ENCODE results near the gene NRAP.

NRAP gene

GRCh38 chr10:113610631-113611601 lies 52.9 kb downstream of the NRAP start:
- in situ Hi-C loops (cut with HindIII; ENCODE audit: low sequenced_read_pairs) = no loop called here

GRCh38 chr10:113609704-113610108 lies 54.1 kb downstream of the NRAP start:
- in situ Hi-C loops (cut with HindIII; ENCODE audit: low sequenced_read_pairs) = no loop called here

GRCh38 chr10:113605268-113605978 lies 58.4 kb downstream of the NRAP start:
- in situ Hi-C loops (cut with HindIII; ENCODE audit: low sequenced_read_pairs) = no loop called here

- in situ Hi-C loops (cut with HindIII; ENCODE audit: low sequenced_read_pairs) = no loop called here
These were observed 59.3 kb downstream of the NRAP start for GRCh38 chr10:113604572-113604971.

GRCh38 chr10:113603057-113603777 lies 60.6 kb downstream of the NRAP start:
- in situ Hi-C loops (cut with HindIII; ENCODE audit: low sequenced_read_pairs) = no loop called here

- in situ Hi-C loops (cut with HindIII; ENCODE audit: low sequenced_read_pairs) = no loop called here
These were observed 63.3 kb downstream of the NRAP start for GRCh38 chr10:113600569-113600968.

- in situ Hi-C loops (cut with HindIII; ENCODE audit: low sequenced_read_pairs) = no loop called here
These were observed 69.2 kb downstream of the NRAP start for GRCh38 chr10:113594652-113595051.

GRCh38 chr10:113592380-113592779 lies 71.5 kb downstream of the NRAP start:
- in situ Hi-C loops (cut with HindIII; ENCODE audit: low sequenced_read_pairs) = no loop called here

GRCh38 chr10:113590581-113590980 lies 73.3 kb downstream of the NRAP start:
- in situ Hi-C loops (cut with HindIII; ENCODE audit: low sequenced_read_pairs) = no loop called here

GRCh38 chr10:113589201-113589770 lies 74.6 kb downstream of the NRAP start:
- in situ Hi-C loops (cut with HindIII; ENCODE audit: low sequenced_read_pairs) = no loop called here

GRCh38 chr10:113585949-113586348 lies 77.9 kb downstream of the NRAP start:
- in situ Hi-C loops (cut with HindIII; ENCODE audit: low sequenced_read_pairs) = no loop called here

- in situ Hi-C loops (cut with HindIII; ENCODE audit: low sequenced_read_pairs) = no loop called here
These were observed 80.3 kb downstream of the NRAP start for GRCh38 chr10:113583571-113583970.

- in situ Hi-C loops (cut with HindIII; ENCODE audit: low sequenced_read_pairs) = no loop called here
These were observed 82.7 kb downstream of the NRAP start for GRCh38 chr10:113581092-113581491.

GRCh38 chr10:113578773-113579172 lies 85.1 kb downstream of the NRAP start:
- in situ Hi-C loops (cut with HindIII; ENCODE audit: low sequenced_read_pairs) = no loop called here

- in situ Hi-C loops (cut with HindIII; ENCODE audit: low sequenced_read_pairs) = no loop called here
These were observed 87.0 kb downstream of the NRAP start for GRCh38 chr10:113576852-113577251.

- in situ Hi-C loops (cut with HindIII; ENCODE audit: low sequenced_read_pairs) = no loop called here
These were observed 90.5 kb downstream of the NRAP start for GRCh38 chr10:113573368-113573767.

GRCh38 chr10:113572520-113573290 lies 91.1 kb downstream of the NRAP start:
- in situ Hi-C loops (cut with HindIII; ENCODE audit: low sequenced_read_pairs) = no loop called here

GRCh38 chr10:113569576-113569975 lies 94.3 kb downstream of the NRAP start:
- in situ Hi-C loops (cut with HindIII; ENCODE audit: low sequenced_read_pairs) = no loop called here

GRCh38 chr10:113566888-113567287 lies 97.0 kb downstream of the NRAP start:
- in situ Hi-C loops (cut with HindIII; ENCODE audit: low sequenced_read_pairs) = no loop called here

- in situ Hi-C loops (cut with HindIII; ENCODE audit: low sequenced_read_pairs) = no loop called here
These were observed 98.5 kb downstream of the NRAP start for GRCh38 chr10:113565364-113565763.
